Activated CD8-positive, alpha-beta T cell treated with anti-CD3 and anti-CD28 coated beads for 36 hours (primary cell): Measurements from ENCODE around the gene NAGLU. TPM values are rescaled to one million over a fixed set of nuclear protein-coding genes. Genes with fewer than 3 reads are reported as not detected.

Experiments used
- ATAC-seq: fragments of 200-7000 bp; cut with Tn5 transposase; one replicate; pipeline ENCODE4 v1.10.0; 2021; ENCODE audit warnings: mild to moderate bottlenecking, moderate library complexity
- CTCF ChIA-PET: fragments of 350-600 bp; sonication (Branson Sonifier 250); formaldehyde crosslinking; loops from one replicate; lab custom pipeline; 2021; ENCODE audit warnings: antibody characterized with exemption; lab: Charles Lee
- POLR2A ChIA-PET: fragments of 350-600 bp; sonication (Branson Sonifier 250); formaldehyde crosslinking; loops from one replicate; lab custom pipeline; 2021; ENCODE audit warnings: antibody characterized with exemption; lab: Charles Lee
- DNase-seq: peaks from one replicate; pipeline ENCODE4 v3.0.0-alpha.2; 2020
- H3K27ac Mint-ChIP-seq: one replicate; pipeline ENCODE4 v1.8.0; 2021; ENCODE audit warnings: mild to moderate bottlenecking, mixed read lengths
- H3K27me3 Mint-ChIP-seq: one replicate; pipeline ENCODE4 v1.8.0; 2021; ENCODE audit warnings: mixed read lengths
- H3K36me3 Mint-ChIP-seq: one replicate; pipeline ENCODE4 v1.8.0; 2021; ENCODE audit warnings: low read depth, mixed read lengths
- H3K4me1 Mint-ChIP-seq: one replicate; pipeline ENCODE4 v1.8.0; 2021; ENCODE audit warnings: low read depth, mixed read lengths
- H3K4me3 Mint-ChIP-seq: one replicate; pipeline ENCODE4 v1.8.0; 2021; ENCODE audit warnings: mild to moderate bottlenecking, moderate library complexity, mixed read lengths
- H3K9me3 Mint-ChIP-seq: one replicate; pipeline ENCODE4 v1.8.0; 2021; ENCODE audit warnings: mixed read lengths
- CTCF ChIP-seq: fragments of 200-600 bp; IDR thresholded peaks from one replicate; pipeline ENCODE4 v1.8.0; 2022; ENCODE audit warnings: antibody characterized with exemption, mild to moderate bottlenecking
- intact Hi-C: fragments of 100-400 bp; cut with micrococcal nuclease; formaldehyde crosslinking; loops from one replicate; pipeline ENCODE4 v1.10.0; 2022
- total RNA-seq, 2 experiments: library from RNA; stranded (reverse); gene quantifications; one replicate each; pipeline ENCODE4 v1.2.3, GENCODE V29; 2021

Gene NAGLU
- total RNA-seq, 2 experiments from 2014 or later: 10.8 to 11.4 TPM

GRCh38 chr17:42502091-42502490 is 34.0 kb upstream of the NAGLU start:
- Mint-ChIP-seq H3K9me3 (no peaks in the 10 kb centered on the region), H3K4me3 (no peak overlapping the region), H3K36me3 (peaks cover 5% of the 10 kb centered on the region), H3K4me1 (no peaks in the 10 kb centered on the region), H3K27me3 (no peaks in the 10 kb centered on the region), H3K27ac (no peak overlapping the region)
- no peak for TF ChIP-seq CTCF
- DNase-seq: no peak
- intact Hi-C loops: no loop called here
- POLR2A ChIA-PET: no interaction called here
- CTCF ChIA-PET: no interaction called here
- ATAC-seq: no peak

GRCh38 chr17:42502926-42503325 is 33.1 kb upstream of the NAGLU start:
- no peak overlapping the region for H3K27ac Mint-ChIP-seq
- H3K4me3 Mint-ChIP-seq: no peak overlapping the region
- peaks cover 5% of the 10 kb centered on the region for H3K36me3 Mint-ChIP-seq
- DNase-seq: no peak
- H3K4me1 Mint-ChIP-seq: no peaks in the 10 kb centered on the region
- H3K9me3 Mint-ChIP-seq: no peaks in the 10 kb centered on the region
- intact Hi-C loops: no loop called here
- ChIA-PET CTCF (no interaction called here), POLR2A (no interaction called here)
- TF ChIP-seq CTCF: no peak
- ATAC-seq: no peak
- H3K27me3 Mint-ChIP-seq: no peaks in the 10 kb centered on the region

DNA sequence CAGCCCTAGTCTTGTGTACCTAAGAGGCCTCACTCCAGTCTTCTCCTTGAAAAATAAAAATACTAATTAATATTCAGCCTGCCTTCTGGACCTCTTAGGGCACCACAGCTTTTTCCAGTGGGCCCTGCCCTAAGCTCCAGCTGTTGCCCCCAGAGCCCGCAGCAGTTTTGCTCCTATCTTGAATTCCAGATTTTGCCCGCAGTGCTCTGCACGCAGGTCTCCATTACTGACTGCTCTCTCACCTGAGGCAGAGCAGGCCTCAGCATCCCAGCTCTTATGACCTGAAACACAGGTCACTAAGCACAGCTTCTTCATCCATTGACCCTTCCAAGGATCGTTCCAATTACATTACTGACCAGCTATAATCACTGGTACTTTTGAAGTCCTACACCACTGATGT is 28.4 kb upstream of the NAGLU start:
- POLR2A ChIA-PET: no interaction called here
- no peak for TF ChIP-seq CTCF
- Mint-ChIP-seq H3K27ac (no peak overlapping the region), H3K9me3 (no peaks in the 10 kb centered on the region), H3K4me1 (no peaks in the 10 kb centered on the region), H3K4me3 (no peak overlapping the region), H3K27me3 (no peaks in the 10 kb centered on the region), H3K36me3 (peaks cover under 1% of the 10 kb centered on the region)
- intact Hi-C loops: no loop called here
- DNase-seq (no peak), ATAC-seq (no peak)
- CTCF ChIA-PET: interaction anchor here (1.1 to 3.3 kb wide), 4 partner anchors 10 to 196 kb away, joined by 3 to 21 read pairs (median 4); no protein-coding TSS in a partner anchor

- CTCF ChIA-PET: interaction anchor here (0.5 to 3.3 kb wide), 5 partner anchors 9 to 74 kb away, joined by 3 to 21 read pairs (median 3); no protein-coding TSS in a partner anchor
Observed at GRCh38 chr17:42508426-42509165, 27.4 kb upstream of the NAGLU start.

More at GRCh38 chr17:42508426-42509165, 27.4 kb upstream of the NAGLU start:
- no peak for ATAC-seq
- Mint-ChIP-seq H3K9me3 (no peaks in the 10 kb centered on the region), H3K27ac (no peak overlapping the region), H3K4me1 (no peaks in the 10 kb centered on the region), H3K27me3 (no peaks in the 10 kb centered on the region), H3K36me3 (no peaks in the 10 kb centered on the region), H3K4me3 (no peak overlapping the region)
- no peak for DNase-seq
- intact Hi-C loops: no loop called here
- no peak for TF ChIP-seq CTCF
- POLR2A ChIA-PET: interaction anchor here (1.1 kb wide), 1 partner anchor 15 kb away, joined by 3 read pairs; no protein-coding TSS in a partner anchor
